Measurements from ENCODE around the gene GOLT1B. TPM values are rescaled to one million over a fixed set of nuclear protein-coding genes. Genes with fewer than 3 reads are reported as not detected.

The GOLT1B gene
- total and polyA plus RNA-seq, 2 of the 13 experiments (the other 11 are each of a cell fraction or from before 2014, with no cell fraction given) = 23.6 to 38.4 TPM

- TF ChIP-seq ZNF318 (CRISPR knock-in tag; IDR thresholded peaks at IDR 0.05) = no peak
- TF ChIP-seq AGO2 (optimal IDR thresholded peaks at IDR 0.05; ENCODE audit: low read depth, low read length) = no peak
- no peak for TF ChIP-seq ZNF816 (CRISPR knock-in tag; IDR thresholded peaks at IDR 0.05; ENCODE audit: borderline replicate concordance)
- TF ChIP-seq PHF5A (CRISPR knock-in tag; IDR thresholded peaks at IDR 0.05; ENCODE audit: low read depth, unreplicated experiment) = no peak
- no peak for TF ChIP-seq MED13 (CRISPR knock-in tag; IDR thresholded peaks at IDR 0.05)
- TF ChIP-seq CENPT (CRISPR knock-in tag; IDR thresholded peaks at IDR 0.05; ENCODE audit: low read depth) = no peak
- no peak for TF ChIP-seq ZFP36L1 (CRISPR knock-in tag; IDR thresholded peaks at IDR 0.05)
- no peak for TF ChIP-seq ZNF703 (CRISPR knock-in tag; IDR thresholded peaks at IDR 0.05; ENCODE audit: borderline replicate concordance)
- TF ChIP-seq JARID2 (CRISPR knock-in tag; IDR thresholded peaks at IDR 0.05; ENCODE audit: insufficient replicate concordance) = no peak
- no peak for TF ChIP-seq POGZ (CRISPR knock-in tag; IDR thresholded peaks at IDR 0.05)
- no peak for TF ChIP-seq HIC2 (CRISPR knock-in tag; IDR thresholded peaks at IDR 0.05; ENCODE audit: low read depth)
These were observed 30.3 kb upstream of the GOLT1B start (continued) for GRCh38 chr12:21471294-21471693.

Data from HepG2 (cell line).